GM12801 (cell line): ENCODE measurements around the gene CBR3.

Experiments
- TF ChIP-seq, protein P1 (sequence below): IDR thresholded peaks from one replicate; pipeline ENCODE4 v1.5.1; 2011; ENCODE audit warnings: control low read depth; ENCODE audit not compliant: insufficient read length; ENCODE audit errors: extremely low read depth

The CBR3 gene

DNA sequence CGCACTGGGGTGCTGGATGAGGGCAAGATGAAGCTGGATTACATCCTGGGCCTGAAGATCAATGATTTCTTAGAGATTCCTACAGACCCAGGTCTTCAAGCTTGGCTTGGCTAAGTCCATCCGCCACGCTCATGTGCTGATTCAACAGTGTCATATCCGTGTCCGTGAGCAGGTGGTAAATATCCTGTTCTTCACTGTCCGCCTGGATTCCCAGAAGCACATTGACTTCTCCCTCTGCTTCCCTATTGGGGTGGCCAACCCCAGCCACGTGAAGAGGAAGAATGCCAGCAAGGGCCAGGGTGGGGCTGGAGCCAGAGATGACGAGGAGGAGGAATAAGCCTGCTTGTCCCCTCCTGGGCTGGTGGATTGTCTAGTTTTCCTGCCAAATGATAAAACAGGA, 2.2 kb upstream of the CBR3 start:
- TF ChIP-seq, protein P1, sequence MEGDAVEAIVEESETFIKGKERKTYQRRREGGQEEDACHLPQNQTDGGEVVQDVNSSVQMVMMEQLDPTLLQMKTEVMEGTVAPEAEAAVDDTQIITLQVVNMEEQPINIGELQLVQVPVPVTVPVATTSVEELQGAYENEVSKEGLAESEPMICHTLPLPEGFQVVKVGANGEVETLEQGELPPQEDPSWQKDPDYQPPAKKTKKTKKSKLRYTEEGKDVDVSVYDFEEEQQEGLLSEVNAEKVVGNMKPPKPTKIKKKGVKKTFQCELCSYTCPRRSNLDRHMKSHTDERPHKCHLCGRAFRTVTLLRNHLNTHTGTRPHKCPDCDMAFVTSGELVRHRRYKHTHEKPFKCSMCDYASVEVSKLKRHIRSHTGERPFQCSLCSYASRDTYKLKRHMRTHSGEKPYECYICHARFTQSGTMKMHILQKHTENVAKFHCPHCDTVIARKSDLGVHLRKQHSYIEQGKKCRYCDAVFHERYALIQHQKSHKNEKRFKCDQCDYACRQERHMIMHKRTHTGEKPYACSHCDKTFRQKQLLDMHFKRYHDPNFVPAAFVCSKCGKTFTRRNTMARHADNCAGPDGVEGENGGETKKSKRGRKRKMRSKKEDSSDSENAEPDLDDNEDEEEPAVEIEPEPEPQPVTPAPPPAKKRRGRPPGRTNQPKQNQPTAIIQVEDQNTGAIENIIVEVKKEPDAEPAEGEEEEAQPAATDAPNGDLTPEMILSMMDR: no peak

DNA sequence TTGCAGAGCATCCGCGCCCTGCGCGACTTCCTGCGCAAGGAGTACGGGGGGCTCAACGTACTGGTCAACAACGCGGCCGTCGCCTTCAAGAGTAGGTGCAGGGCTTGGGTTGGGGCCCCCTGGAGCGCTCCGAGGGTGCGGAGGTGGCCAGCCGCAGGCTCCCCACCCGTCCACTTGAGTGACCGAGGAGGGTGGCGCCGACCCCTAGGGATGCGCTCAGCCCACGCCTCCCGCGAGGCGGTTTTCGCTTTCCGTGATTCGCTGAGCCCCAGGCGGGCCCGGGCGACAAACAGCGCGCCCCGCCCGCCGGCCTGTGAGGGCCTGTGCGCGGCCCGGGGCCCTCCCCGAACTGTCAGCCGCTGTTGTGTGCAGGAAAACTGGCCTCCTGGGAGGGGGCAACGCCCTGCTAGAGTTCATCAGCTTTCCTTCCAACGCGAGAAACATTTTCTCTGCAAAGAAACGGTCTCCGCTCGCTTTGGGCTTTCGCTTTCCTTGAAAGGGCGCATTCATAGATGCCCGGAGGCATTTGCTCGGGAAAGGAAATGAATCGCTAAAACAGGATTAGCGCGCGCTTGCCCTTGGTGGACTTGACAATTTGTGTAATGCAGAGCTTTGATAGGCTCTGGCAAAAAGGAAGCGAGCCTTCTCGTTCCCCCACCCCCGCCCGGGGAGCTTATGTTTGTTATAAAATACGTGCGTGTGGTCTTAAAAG, 668 bp downstream of the CBR3 start:
- TF ChIP-seq, protein P1: no peak

DNA sequence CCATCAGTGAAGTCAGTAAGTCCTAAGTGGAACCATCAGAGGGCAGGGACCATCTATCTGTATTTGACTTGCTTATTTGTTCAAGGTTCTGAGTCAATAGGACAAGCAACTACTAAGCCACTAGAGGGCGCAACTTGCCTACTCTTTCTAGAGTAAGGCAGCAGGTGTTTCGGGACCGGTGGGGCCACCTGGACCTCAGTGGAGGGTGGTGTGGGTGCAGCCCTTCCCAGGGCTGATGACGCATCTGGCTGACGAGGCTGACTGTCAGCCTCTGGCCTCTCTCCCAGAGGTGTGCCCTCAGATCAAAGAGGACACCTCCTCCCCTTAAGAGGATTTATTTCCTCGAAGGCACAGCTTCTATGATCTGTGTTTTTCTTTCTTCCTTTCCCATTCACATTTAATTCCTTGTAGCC, 6.6 kb downstream of the CBR3 start:
- TF ChIP-seq, protein P1: no peak

DNA sequence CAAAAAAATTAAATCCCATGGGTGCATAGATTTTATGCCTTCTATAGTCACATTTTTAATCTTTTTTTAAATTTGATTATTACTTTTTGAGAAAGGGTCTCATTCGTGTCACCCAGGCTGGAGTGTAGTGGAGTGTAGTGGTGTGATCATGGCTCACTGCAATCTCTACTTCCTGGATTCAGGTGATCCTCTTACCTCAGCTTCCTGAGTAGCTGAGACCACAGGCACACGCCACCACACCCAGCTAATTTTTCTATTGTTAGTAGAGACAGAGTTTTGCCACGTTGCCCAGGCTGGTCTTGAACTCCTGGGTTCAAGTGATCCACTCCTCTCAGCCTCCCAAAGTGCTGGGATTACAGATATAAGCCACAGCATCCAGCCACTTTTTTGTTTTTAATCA, 10.4 kb downstream of the CBR3 start:
- TF ChIP-seq, protein P1: no peak

DNA sequence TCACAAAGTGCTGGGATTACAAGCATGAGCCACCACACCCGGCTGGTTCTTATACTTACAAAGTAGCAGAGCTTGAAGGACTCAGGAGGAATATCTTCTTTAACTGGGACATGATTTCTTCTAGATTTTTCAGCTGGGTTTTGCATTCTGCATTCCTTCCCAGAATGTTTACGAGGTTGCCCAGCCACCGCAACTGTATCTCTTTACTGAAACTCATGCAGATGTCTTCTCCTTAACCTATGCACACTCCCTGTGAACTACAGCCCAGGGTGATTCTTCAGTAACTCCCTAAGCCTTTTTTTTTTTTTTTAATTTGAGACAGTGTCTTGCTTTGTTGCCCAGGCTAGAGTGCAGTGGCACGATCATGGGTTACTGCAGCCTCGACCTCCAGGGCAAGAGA, 13.0 kb downstream of the CBR3 start:
- TF ChIP-seq, protein P1: no peak

DNA sequence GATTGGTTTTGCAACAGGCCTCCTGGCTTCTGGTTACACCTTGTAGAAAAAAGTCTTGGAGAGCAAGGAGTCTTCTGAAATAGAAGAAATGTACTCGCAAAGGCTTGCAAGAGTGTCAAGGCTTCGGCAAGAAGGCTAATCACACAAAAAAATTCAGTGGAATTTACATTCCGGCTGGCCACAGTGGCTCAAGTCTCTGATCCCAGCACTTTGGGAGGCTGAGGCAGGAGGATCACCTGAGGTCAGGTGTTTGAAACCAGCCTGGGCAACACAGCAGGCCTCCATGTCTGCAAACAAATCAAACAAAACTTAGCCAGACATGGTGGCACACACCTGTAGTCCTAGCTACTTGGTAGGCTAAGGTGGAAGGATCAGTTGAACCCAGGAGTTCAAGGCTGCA, 14.0 kb downstream of the CBR3 start:
- TF ChIP-seq, protein P1: no peak

DNA sequence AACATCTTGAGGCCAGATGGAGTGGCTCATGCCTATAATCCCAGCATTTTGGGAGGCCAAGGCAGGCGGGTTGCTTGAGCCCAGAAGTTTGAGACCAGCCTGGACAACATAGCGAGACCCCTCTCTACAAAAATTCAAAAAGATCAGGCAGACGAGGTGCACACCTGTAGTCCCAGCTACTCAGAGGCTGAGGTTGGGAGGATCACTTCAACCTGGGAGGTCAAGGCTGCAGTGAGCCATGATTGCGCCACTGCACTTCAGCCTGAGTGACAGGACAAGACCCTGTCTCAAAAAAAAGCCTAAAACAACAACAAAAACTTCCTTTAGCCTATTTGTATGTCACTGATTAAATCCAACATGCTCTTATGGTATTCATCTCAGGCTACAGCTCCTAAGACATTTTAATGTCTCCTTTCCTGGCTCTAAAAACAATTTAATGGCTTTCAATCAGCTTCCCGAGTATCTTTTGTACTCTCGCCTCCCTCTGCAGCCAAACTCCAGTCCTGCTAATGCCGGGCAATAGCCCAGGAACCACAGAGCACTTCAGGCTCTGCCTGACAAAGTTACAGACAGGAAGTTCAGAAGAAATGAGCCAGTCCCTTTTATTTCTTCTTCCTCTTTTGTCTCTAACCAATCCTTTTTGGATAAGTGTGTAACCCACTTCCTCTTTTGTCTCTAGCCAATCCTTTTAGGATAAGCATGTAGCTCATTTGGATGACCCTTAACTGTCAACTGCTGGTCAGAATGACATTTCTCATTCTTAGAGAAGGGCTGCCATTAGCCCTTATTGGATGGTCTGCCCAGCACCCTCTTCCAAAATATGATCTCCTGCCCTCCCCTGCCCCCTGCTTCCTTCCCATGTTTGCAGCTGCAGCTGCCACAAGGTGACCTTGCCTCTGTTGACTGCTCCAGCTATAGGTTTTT, 15.2 kb downstream of the CBR3 start:
- TF ChIP-seq, protein P1: no peak
